ENCODE results near the gene POLR2B. TPM values are rescaled to one million over a fixed set of nuclear protein-coding genes. Genes with fewer than 3 reads are reported as not detected.
A peak's percentile ranks its signal among the peaks of the same experiment; 100 is the strongest.
"Not testable (repeated sequence)": the region's sequence is repeated elsewhere in the genome, so short reads cannot be mapped to it uniquely, and the experiment has no call there.

POLR2B gene
- total RNA-seq, 2 donors from 2014 or later: 146 to 162 TPM

- Mint-ChIP-seq H3K4me1 (ENCODE audit: low read depth in 2 of 2) (peaks cover 21 to 30% of the 10 kb centered on the region in 2 donors), H3K9me3 (no peaks in the 10 kb centered on the region), H3K4me3 (no peak overlapping the region), H3K36me3 (no peaks in the 10 kb centered on the region), H3K27ac (no peak overlapping the region), H3K27me3 (no peaks in the 10 kb centered on the region)
- ATAC-seq (no peak), DNase-seq (ENCODE audit: low spot score) (no peak)
These were observed 70.1 kb downstream of the POLR2B start for GRCh38 chr4:57048590-57049304.

DNA sequence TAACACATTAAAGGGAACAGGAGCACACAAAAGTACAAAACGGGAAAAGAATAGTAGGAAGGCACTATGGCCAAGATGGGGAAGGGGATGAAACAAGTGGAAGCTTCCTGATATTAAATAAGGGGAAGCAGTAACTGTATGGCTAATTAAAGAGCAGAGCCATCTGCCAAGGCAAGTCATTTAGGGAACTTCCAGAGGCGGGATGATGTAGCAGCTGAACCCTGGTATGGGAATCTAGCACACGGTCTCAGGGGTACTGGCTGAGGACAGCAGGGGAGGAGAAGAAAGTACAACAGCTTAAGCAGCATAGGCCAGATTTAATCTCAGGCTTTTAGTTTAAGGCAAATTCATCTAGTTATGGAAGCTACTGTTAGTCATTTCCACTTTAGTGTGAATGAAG is 72.4 kb downstream of the POLR2B start:
- ATAC-seq (no peak), DNase-seq (ENCODE audit: low spot score) (no peak)
- no peaks in the 10 kb centered on the region for H3K9me3 Mint-ChIP-seq
- no peaks in the 10 kb centered on the region for H3K36me3 Mint-ChIP-seq
- peaks cover 21 to 32% of the 10 kb centered on the region in 2 donors for H3K4me1 Mint-ChIP-seq (ENCODE audit: low read depth in 2 of 2)
- no peak overlapping the region for H3K4me3 Mint-ChIP-seq
- H3K27ac Mint-ChIP-seq: no peak overlapping the region
- H3K27me3 Mint-ChIP-seq: no peaks in the 10 kb centered on the region

GRCh38 chr4:57051524-57051923 is 72.8 kb downstream of the POLR2B start:
- no peak for ATAC-seq
- DNase-seq (ENCODE audit: low spot score): no peak
- Mint-ChIP-seq H3K4me3 (no peak overlapping the region), H3K27me3 (no peaks in the 10 kb centered on the region), H3K27ac (no peak overlapping the region), H3K9me3 (no peaks in the 10 kb centered on the region), H3K4me1 (ENCODE audit: low read depth in 2 of 2) (peaks cover 21 to 35% of the 10 kb centered on the region in 2 donors), H3K36me3 (no peaks in the 10 kb centered on the region)

- Mint-ChIP-seq H3K27ac (no peak overlapping the region), H3K36me3 (no peaks in the 10 kb centered on the region), H3K9me3 (no peaks in the 10 kb centered on the region), H3K27me3 (no peaks in the 10 kb centered on the region), H3K4me1 (ENCODE audit: low read depth in 2 of 2) (peaks cover 28 to 38% of the 10 kb centered on the region in 2 donors), H3K4me3 (no peak overlapping the region)
- ATAC-seq (no peak), DNase-seq (ENCODE audit: low spot score) (no peak)
These were observed 74.8 kb downstream of the POLR2B start for GRCh38 chr4:57053508-57053907.

DNA sequence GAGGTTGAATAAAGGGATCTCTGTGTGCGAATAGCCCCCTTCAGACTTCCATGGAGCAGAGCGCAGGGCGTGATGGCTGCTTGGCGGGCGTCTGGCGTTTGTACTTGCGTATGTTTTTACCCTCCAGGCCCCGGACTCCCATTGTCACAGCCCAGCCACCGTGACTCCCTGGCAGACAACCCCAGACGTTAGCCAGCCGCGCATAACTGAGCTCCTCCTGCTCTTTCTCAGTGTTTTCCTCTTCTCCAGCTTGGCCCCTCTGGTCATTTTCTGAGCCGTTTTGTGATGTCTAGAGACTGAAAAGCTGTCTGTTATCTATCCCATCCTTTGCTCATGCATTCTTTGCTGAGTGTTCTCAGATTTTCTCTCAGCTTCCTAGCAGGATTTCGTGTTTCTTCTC is 77.2 kb downstream of the POLR2B start:
- Mint-ChIP-seq H3K36me3 (peaks cover 7% of the 10 kb centered on the region), H3K4me3 (no peak overlapping the region), H3K27me3 (no peaks in the 10 kb centered on the region), H3K4me1 (ENCODE audit: low read depth in 2 of 2) (peaks cover 35 to 48% of the 10 kb centered on the region in 2 donors), H3K27ac (peak overlapping the region in 1 of 2 donors; percentile 40), H3K9me3 (no peaks in the 10 kb centered on the region)
- no peak for DNase-seq (ENCODE audit: low spot score)
- ATAC-seq: no peak

DNA sequence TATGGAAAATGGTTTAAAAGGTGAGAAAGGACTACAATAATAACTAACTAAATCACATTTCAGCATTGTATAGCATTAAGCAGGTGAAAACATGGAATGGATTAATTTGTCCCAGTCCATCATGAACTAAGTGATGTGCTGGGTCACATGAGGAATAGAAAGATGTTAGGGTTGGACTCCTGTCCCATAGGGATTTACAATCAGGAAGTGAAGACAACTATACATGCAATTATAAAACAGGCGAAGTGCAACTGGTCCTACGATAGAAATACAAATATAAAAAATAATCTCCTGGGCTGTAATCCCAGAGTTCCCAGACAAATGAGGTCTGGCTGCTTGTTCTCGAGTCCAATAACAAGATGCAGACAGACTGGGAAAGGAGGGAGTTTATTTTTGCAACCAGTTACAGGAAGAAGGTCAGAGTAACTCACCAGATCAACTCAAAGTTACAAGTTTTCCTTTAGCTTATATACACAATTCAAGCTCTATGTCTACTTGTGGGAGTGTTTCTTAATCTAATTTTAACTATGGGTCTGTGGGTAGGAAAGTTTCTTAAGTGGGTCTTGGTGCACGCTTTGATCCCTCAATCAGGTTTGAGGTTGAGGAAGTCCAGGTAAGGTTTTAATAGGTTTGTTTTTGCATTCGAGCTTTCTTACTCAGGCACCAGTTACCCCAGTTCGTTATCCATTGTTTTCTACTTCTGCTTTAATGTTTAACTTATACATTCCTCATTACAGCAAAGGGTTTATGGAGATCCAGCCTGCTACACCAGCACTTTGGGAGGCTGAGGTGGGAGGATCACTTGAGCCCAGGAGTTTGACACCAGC is 81.4 kb downstream of the POLR2B start:
- Mint-ChIP-seq H3K27ac (peak overlapping the region in 1 of 2 donors; percentile 13), H3K9me3 (no peaks in the 10 kb centered on the region), H3K27me3 (no peaks in the 10 kb centered on the region), H3K4me3 (no peak overlapping the region), H3K4me1 (ENCODE audit: low read depth in 2 of 2) (peaks cover 28 to 47% of the 10 kb centered on the region in 2 donors), H3K36me3 (peaks cover 7% of the 10 kb centered on the region)
- ATAC-seq: no peak
- DNase-seq (ENCODE audit: low spot score): no peak

DNA sequence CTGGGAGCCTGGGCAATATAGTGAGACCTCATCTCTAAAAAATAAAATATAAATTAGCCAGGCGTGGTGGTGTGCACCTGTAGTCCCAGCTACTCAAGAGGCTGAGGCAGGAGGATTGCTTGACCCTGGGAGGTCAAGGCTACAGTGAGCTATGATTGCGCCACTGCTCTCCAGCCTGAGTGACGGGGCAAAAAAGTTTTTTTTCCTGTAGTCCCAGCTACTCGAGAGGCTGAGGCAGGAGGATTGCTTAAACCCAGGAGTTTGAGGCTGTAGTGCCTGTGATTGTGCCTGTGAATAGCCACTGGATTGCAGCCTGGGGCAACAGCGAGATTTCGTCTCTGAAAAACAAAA is 82.0 kb downstream of the POLR2B start:
- not testable (repeated sequence) for H3K36me3 Mint-ChIP-seq; H3K4me3 Mint-ChIP-seq; ATAC-seq; DNase-seq (ENCODE audit: low spot score); H3K27me3 Mint-ChIP-seq; H3K9me3 Mint-ChIP-seq
- peak overlapping the region in 1 of 2 donors; percentile 13 for H3K27ac Mint-ChIP-seq
- peaks cover 28 to 51% of the 10 kb centered on the region in 2 donors for H3K4me1 Mint-ChIP-seq (ENCODE audit: low read depth in 2 of 2)

- H3K9me3 Mint-ChIP-seq: no peaks in the 10 kb centered on the region
- peaks cover 7% of the 10 kb centered on the region for H3K36me3 Mint-ChIP-seq
- DNase-seq (ENCODE audit: low spot score) (no peak), ATAC-seq (no peak)
- no peak overlapping the region for H3K27ac Mint-ChIP-seq
- H3K4me1 Mint-ChIP-seq (ENCODE audit: low read depth in 2 of 2): peaks cover 28 to 51% of the 10 kb centered on the region in 2 donors
- no peak overlapping the region for H3K4me3 Mint-ChIP-seq
- no peaks in the 10 kb centered on the region for H3K27me3 Mint-ChIP-seq
These were observed 82.7 kb downstream of the POLR2B start for GRCh38 chr4:57061395-57061794.

GRCh38 chr4:57063518-57063917 is 84.8 kb downstream of the POLR2B start:
- no peak for DNase-seq (ENCODE audit: low spot score)
- no peaks in the 10 kb centered on the region for H3K27me3 Mint-ChIP-seq
- peaks cover 26 to 50% of the 10 kb centered on the region in 2 donors for H3K4me1 Mint-ChIP-seq (ENCODE audit: low read depth in 2 of 2)
- peak overlapping the region in 1 of 2 donors; percentile 48 for H3K27ac Mint-ChIP-seq
- ATAC-seq: no peak
- H3K36me3 Mint-ChIP-seq: peaks cover 7% of the 10 kb centered on the region
- no peaks in the 10 kb centered on the region for H3K9me3 Mint-ChIP-seq
- H3K4me3 Mint-ChIP-seq: no peak overlapping the region

DNA sequence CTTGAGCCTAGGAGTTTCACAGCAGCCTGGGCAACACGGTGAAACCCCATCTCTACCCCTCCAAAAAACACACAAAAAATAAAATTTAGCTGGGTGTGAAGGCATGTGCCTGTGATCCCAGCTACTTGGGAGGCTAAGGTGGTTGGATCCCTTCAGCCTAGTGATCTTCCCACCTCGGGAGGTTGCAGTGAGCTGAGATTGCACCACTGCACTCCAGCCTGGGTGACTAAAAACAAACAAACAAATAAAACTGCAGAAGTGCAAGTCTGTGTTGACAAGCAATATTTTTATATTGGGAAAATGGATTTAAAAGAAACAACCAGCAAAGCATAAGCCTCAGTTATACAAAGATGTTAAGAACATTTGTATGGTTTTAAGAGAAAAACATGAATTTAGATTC is 85.4 kb downstream of the POLR2B start:
- peaks cover 3% of the 10 kb centered on the region for H3K36me3 Mint-ChIP-seq
- no peaks in the 10 kb centered on the region for H3K9me3 Mint-ChIP-seq
- H3K4me3 Mint-ChIP-seq: no peak overlapping the region
- DNase-seq (ENCODE audit: low spot score) (no peak), ATAC-seq (no peak)
- no peak overlapping the region for H3K27ac Mint-ChIP-seq
- no peaks in the 10 kb centered on the region for H3K27me3 Mint-ChIP-seq
- peaks cover 24 to 48% of the 10 kb centered on the region in 2 donors for H3K4me1 Mint-ChIP-seq (ENCODE audit: low read depth in 2 of 2)

GRCh38 chr4:57064811-57065711 is 86.4 kb downstream of the POLR2B start:
- H3K9me3 Mint-ChIP-seq: no peaks in the 10 kb centered on the region
- H3K27ac Mint-ChIP-seq: no peak overlapping the region
- H3K27me3 Mint-ChIP-seq: no peaks in the 10 kb centered on the region
- peaks cover 20 to 46% of the 10 kb centered on the region in 2 donors for H3K4me1 Mint-ChIP-seq (ENCODE audit: low read depth in 2 of 2)
- no peak overlapping the region for H3K4me3 Mint-ChIP-seq
- no peak for DNase-seq (ENCODE audit: low spot score)
- H3K36me3 Mint-ChIP-seq: no peaks in the 10 kb centered on the region
- ATAC-seq: no peak

DNA sequence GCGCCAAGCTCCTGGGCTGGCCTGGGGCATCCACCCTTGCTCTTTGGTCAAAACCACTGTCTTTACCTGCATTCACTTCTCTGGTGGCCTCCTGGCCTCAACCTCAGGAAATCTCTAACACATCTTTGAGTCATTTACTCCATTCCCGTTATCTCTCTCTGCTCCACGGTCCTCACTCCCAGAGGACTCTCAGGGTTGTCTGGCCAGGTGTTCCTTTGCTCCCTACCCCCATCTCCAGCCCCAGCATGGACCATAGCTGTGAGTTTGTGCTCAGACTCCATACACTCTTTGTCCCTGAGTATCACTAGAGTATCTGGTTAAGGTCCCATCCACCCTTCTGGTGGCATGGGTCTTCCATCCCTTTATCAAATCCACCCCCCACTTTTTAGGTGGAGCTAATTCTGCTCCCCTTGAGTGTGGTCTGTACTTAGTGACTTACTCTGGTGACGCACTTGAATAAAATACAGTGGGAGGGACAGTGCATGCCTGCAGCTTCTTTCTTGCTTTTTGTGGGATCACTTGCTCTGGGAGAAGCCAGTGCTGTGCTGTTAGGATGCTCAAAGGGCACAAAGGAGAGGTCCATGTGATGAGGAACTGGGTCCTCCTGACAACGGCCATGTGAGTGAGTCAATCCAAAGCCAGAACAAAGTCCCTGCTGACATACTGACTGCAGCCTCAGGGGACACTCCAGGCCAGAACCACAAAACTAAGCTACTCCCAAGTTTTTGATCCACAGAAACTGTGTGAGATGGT is 87.2 kb downstream of the POLR2B start:
- H3K9me3 Mint-ChIP-seq: no peaks in the 10 kb centered on the region
- H3K27ac Mint-ChIP-seq: peak overlapping the region in 1 of 2 donors; percentile 21
- no peak overlapping the region for H3K4me3 Mint-ChIP-seq
- DNase-seq (ENCODE audit: low spot score): no peak
- no peaks in the 10 kb centered on the region for H3K36me3 Mint-ChIP-seq
- H3K27me3 Mint-ChIP-seq: no peaks in the 10 kb centered on the region
- no peak for ATAC-seq
- peaks cover 24 to 50% of the 10 kb centered on the region in 2 donors for H3K4me1 Mint-ChIP-seq (ENCODE audit: low read depth in 2 of 2)

Data from natural killer cell treated with Interleukin-12 subunit alpha and Interleukin-12 subunit beta and Interleukin-15 and Interleukin-18, amount 100 ng/mL, for 72 hours (primary cell).